NCI-H510A (cell line): ENCODE measurements around the gene ARHGAP9.
A peak's percentile ranks its signal among the peaks of the same experiment; 100 is the strongest.

ENCODE experiments used
- DNase-seq: peaks from one replicate; lab custom pipeline; 2025; lab: John Stamatoyannopoulos, UW

ARHGAP9 gene

DNA sequence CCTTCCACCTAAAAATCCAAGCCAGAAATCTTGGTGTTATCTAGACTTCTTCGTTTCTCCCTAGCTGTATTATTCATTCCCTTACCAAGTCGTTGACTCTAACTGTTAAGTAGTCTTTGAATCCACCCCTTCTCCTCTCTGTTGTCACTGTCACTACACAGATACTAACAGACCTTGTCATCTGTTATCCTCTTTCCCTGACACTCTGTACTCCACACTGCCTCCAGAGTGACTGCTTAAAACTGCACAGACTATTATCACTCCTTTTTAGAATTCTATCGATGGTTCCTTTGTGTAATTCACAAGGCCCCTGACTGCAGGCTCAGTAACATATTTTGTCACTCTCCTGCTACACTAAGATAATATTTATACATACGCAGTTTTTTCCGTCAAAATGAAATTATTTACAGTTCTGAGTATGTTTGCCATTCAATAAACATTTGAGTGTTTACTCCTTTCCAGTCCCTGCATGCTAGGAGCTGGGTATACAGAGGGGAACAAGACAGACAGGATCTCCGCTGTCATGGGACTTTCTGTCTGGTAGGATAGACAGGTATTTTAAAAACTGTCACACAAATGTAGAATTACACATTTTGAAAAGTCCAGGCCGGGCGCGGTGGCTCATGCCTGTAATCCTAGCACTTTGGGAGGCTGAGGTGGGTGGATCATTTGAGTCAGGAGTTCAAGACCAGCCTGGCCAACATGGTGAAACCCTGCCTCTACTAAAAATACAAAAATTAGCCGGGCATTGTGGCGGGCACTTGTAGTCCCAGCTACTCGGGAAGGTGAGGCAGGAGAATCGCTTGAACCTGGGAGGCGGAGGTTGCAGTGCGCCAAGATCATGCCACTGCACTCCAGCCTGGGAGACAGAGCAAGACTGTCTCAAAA lies 12.0 kb upstream of the ARHGAP9 start:
- no peak for DNase-seq

DNA sequence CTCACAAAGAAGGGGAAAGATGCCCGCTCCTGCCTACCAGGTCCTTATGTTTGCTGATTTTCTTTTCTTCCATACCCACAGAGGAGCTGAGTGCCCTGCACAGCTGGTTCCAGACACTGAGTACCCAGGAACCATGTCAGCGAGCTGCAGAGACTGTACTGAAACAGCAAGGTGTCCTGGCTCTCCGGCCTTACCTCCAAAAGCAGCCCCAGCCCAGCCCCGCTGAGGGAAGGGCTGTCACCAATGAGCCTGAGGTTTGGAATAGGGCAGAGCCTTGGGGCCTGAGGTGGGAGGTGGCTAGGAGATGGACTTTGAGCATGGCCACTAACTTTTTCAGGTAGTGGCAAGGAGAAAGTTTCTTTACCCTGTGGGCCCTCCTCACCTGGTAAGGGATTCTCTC lies 10.5 kb upstream of the ARHGAP9 start:
- DNase-seq, result no peak

DNA sequence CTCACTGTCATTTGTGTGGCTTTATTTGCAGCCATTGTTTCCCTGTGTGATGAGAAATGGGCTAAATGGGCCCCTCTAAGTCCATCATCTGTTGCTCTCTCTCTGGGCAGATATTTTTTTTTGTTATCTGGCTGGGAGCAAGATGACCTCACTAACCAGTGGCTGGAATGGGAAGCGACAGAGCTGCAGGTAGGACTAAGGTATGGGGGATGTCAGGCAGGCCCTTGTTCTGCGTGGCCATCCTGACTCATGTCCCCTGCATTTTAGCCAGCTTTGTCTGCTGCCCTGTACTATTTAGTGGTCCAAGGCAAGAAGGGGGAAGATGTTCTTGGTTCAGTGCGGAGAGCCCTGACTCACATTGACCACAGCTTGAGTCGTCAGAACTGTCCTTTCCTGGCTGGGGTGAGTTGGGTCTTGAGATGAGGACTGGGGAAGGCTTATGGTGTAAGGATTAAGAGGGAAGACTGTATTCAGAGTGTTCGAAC lies 9.5 kb upstream of the ARHGAP9 start:
- DNase-seq, result no peak

- DNase-seq, result no peak
Measured at GRCh38 chr12:57488402-57489156, 8.9 kb upstream of the ARHGAP9 start.

GRCh38 chr12:57487597-57488401 lies 8.1 kb upstream of the ARHGAP9 start, which contains the start of gene MARS1:
Gene MARS1 (plus strand): TSS chr12:57488068. CDS start chr12:57488091, 23 bp downstream.
- DNase-seq, result peak; percentile 96

- no peak for DNase-seq
Measured at GRCh38 chr12:57487055-57487596, 7.5 kb upstream of the ARHGAP9 start.

DNA sequence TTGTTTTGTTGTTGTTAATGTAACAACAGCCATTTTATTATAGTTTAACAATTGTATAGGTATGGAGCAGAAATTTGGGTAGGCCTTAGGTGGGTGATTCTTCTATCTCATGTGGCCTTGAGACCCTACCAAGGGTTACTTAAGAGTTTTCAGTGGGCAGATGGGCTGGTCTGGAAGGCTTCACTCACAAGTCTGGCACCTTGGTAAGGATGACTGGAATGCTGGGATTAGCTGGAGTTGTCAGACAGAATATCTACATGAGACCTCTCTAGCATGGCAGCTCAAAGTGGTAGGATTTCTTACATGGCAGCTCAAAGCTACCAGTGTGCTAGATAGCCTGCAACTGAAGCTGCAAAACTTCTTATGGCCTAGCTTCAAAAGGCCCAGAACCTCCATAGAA lies 6.0 kb upstream of the ARHGAP9 start:
- DNase-seq, result no peak

DNA sequence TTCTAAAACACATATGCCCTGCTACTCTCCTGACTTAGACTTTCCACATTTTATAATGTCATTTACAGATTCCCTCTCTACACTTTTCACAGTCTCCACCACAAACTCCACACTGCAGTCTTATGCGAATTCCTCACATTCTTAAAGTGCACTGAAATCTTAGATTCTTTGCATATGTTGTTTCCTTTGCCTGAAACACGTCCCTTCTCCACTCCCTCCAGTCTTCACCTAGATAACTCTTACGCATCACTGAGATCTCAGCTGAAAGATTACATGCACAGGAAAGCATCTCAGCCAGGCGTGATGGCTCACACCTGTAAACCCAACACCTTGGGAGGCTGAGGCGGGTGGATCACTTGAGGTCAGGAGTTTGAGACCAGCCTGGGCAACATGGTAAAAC lies 3.8 kb upstream of the ARHGAP9 start:
- no peak for DNase-seq

- no peak for DNase-seq
Measured at GRCh38 chr12:57481671-57482070, 2.0 kb upstream of the ARHGAP9 start.

DNA sequence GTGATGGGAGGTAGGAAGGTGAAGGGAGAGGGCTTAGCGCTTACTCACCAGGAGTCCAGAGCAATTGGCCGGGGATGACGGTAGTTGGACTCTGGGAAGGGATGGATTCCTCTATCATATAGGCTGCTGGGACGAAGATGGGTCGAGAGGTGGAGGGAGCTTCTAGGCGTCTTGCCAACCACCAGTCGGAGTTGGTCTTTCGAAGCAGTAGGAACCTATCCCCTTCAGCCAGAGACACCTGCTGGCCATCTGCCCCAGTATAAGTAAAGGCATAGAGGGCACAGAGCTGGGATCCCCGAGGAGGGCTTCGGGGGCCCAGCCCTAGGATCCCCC lies 657 bp downstream of the ARHGAP9 start:
- DNase-seq, result no peak

DNA sequence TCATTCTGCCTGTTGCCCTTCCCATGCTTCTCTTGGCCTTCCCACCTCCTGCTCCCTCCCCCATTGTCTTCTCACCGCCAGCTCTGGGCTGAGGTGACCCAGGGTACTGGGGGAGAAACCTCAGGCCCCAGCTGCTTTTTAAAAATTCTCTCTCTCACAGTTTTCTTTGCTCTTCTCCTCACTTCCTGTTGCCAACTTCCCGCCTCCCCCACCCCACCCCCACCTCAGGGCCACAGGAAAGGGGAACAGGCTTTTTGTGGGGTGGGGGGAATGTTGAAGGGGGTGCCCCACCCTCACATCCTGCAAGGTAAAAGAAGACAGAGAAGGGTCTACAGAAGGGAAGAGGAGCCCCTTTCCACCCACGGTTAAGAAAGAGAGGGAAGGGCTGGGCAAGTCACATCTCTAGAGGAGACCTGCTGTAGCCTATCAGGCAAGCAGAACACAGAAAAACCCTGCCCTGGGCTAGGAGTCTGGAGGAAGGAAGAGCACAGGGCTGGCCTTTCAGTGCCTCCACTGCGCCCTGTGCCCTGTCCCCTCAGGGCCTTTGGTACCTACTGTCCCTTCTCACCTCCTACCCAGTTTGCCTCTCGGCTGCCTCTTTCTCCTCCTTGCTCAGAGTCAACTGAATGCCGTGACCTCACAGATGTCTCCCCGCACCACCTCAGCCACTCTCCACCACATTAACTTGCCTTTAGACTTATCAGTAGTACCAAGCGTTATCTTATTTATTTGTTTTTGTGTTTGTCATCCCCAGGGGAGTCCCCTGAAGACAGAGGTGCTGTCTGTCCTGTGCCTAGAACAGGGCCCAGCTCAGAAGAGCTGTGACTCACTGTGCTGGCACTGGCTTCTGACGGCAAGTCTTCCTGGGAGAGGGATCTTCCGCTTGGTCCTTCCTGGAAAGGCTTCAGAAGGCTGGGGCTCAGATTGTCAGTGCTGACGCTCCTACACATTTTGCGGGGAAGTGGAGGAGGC lies 1.7 kb downstream of the ARHGAP9 start:
- no peak for DNase-seq

DNA sequence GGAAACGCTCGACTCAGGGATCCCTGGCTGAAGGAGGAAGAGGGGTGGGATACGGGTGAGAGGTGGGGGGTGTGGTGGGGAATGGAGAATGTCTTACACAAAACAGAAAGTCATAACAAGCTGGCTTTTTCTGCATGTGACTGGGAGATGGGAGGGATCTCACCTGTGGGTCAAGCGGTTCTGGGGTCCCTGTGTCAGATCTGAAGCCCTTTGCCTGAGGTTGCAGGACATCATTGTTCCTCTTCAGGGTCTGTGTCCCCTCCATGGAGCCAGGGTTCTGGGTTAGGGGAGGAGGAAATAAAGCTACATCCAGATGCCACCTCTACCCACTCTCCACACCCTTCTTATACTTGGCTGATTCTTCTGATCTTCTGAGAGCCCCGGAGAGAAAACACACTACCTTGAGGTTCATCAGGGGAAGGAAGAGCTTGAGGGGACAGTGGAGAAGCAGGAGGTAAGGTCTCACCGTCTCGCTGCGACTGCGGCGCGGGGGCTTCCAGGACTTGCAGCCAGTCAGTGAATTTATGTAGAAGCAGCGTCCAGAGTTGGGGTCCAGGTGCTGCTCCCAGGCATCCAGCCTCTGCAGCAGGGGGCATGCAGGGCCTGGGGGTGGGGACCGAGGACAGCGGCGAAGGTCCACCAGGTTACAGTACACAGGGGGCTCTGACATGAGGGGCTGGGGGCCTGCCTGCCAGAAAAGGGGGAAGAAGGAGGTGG lies 2.5 kb downstream of the ARHGAP9 start:
- DNase-seq, result no peak

GRCh38 chr12:57476162-57476992 lies 3.3 kb downstream of the ARHGAP9 start:
- DNase-seq, result no peak

DNA sequence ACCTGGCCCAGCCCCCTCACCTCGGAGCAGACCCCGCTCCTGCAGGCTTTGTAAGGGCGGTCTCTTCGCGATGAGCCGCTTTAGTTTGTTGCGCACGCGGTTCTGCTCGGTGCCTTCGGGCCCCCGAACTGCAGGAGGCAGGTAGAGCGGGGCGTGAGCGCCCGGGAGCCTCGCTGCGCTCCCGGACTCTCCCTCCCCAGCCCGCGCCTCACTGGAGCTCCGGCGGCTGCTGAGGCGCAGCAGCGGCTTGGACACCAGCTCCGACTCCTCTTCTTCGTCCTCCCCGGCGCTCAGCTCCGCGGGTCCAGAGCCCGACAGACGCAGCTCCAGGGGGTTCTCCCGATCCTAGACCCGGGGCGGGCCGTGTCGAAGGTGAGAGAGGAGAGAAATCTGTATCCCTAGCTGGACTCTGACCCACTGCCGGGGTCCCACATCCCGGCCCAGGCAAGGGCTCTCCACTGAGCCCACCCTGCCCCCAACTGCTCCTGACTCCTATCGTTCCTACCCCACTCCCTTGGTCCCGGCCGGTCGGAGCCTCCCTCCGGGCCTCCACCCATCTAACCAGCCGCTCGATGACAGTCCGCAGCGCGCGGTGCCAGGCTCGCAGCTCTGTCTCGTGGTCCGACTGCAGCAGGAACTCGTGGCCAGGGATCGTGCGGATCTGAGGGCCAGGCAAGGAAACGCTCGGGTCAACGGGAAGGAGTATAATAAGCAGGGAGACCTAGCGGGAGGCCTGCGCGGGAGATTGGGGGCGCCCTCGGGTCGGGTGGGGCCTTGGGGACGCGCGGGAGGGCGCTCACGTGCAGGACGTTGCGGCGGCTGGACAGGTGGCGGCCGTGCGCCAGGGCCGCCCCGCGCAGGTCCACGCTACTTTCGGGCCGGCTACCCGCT lies 4.2 kb downstream of the ARHGAP9 start:
- no peak for DNase-seq

GRCh38 chr12:57474862-57475261 lies 4.8 kb downstream of the ARHGAP9 start:
- DNase-seq, result no peak

- DNase-seq, result no peak
Measured at GRCh38 chr12:57474430-57474829, 5.2 kb downstream of the ARHGAP9 start.

DNA sequence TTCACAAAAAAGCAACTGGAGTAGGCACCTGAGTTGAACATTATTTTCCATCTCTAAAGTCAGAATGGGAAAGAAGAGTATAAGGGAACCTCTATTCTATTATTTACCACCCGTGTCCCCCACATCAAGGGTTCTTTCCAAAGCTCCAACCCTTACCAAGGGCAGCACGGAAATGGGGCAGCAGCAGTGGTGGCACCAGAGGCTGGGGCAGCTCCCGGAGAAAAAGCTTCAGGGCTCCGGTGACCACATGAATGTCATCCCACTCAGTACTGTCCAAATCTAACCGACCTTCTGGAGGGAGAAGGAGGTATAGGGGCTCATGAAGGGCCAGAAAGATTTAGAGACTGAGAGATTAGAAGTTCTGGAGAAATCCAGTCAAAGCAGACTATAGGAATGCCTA lies 5.8 kb downstream of the ARHGAP9 start:
- DNase-seq, result no peak

GRCh38 chr12:57473392-57473791 lies 6.3 kb downstream of the ARHGAP9 start:
- no peak for DNase-seq
